ENCODE data around the gene RAB2B. TPM values are rescaled to one million over a fixed set of nuclear protein-coding genes. Genes with fewer than 3 reads are reported as not detected.

Gene RAB2B
- total RNA-seq, 1 experiment from 2014 or later = 26.8 TPM

- no peak overlapping the region for H2AFZ ChIP-seq (ENCODE audit: low read length)
- no peak overlapping the region for H3K4me2 ChIP-seq (ENCODE audit: low read length)
- no peak overlapping the region for H3K27ac ChIP-seq (ENCODE audit: low read length)
- ChIA-PET CTCF (no interaction called here), POLR2A (ENCODE audit: unreplicated experiment) (interaction anchor here (0.6 kb wide), 1 partner anchor 157 kb away, joined by 9 read pairs; no protein-coding TSS in a partner anchor)
- H3K9me2 ChIP-seq (replicated peaks; ENCODE audit: low read length) = no peaks in the 10 kb centered on the region
- no peaks in the 10 kb centered on the region for H3K9me3 ChIP-seq (ENCODE audit: low read length)
- no peaks in the 10 kb centered on the region for H4K20me1 ChIP-seq (ENCODE audit: low read length)
- H3K4me3 ChIP-seq (ENCODE audit: low read length) = no peak overlapping the region
- no peak overlapping the region for H3K9ac ChIP-seq (ENCODE audit: low read length)
- BruUV-seq (replicated peaks) = no TSS peak
- intact Hi-C loops (cut with micrococcal nuclease) = no loop called here
- H3F3A ChIP-seq (ENCODE audit: low read length, unreplicated experiment) = no peaks in the 10 kb centered on the region
- DNase-seq = peak; percentile 48
- no peaks in the 10 kb centered on the region; the same call in 1 of the 2 replicates for H3K4me1 ChIP-seq (ENCODE audit: insufficient read depth, low read length)
- no peaks in the 10 kb centered on the region for H3K36me3 ChIP-seq (ENCODE audit: low read depth, low read length)
- no peaks in the 10 kb centered on the region for H3K79me2 ChIP-seq (ENCODE audit: low read length)
- no peaks in the 10 kb centered on the region for H3K27me3 ChIP-seq (ENCODE audit: low read length)
- TF ChIP-seq EZH2phosphoT487 (IDR thresholded peaks at IDR 0.05; ENCODE audit: borderline replicate concordance, low read length) (no peak), CTCF (conservative IDR thresholded peaks at IDR 0.05; ENCODE audit: low read depth, low read length) (no peak), EZH2 (IDR thresholded peaks at IDR 0.05; ENCODE audit: low read length, unreplicated experiment) (no peak)
- ATAC-seq = no peak
These were observed 44.7 kb upstream of the RAB2B start for GRCh38 chr14:21521501-21521900.

GRCh38 chr14:21520767-21521166, 44.0 kb upstream of the RAB2B start:
- CTCF ChIA-PET = no interaction called here
- ATAC-seq = no peak

More at GRCh38 chr14:21520767-21521166, 44.0 kb upstream of the RAB2B start:
- Histone ChIP-seq H3K27ac (ENCODE audit: low read length) (no peak overlapping the region), H4K20me1 (ENCODE audit: low read length) (no peaks in the 10 kb centered on the region), H2AFZ (ENCODE audit: low read length) (no peak overlapping the region), H3K4me2 (ENCODE audit: low read length) (no peak overlapping the region), H3K4me1 (ENCODE audit: insufficient read depth, low read length) (no peaks in the 10 kb centered on the region; the same call in 1 of the 2 replicates), H3K9me3 (ENCODE audit: low read length) (no peaks in the 10 kb centered on the region), H3K36me3 (ENCODE audit: low read depth, low read length) (no peaks in the 10 kb centered on the region), H3K79me2 (ENCODE audit: low read length) (no peaks in the 10 kb centered on the region), H3K9ac (ENCODE audit: low read length) (no peak overlapping the region), H3F3A (ENCODE audit: low read length, unreplicated experiment) (no peaks in the 10 kb centered on the region), H3K27me3 (ENCODE audit: low read length) (no peaks in the 10 kb centered on the region), H3K4me3 (ENCODE audit: low read length) (no peak overlapping the region), H3K9me2 (replicated peaks; ENCODE audit: low read length) (no peaks in the 10 kb centered on the region)
- BruUV-seq (replicated peaks) = no TSS peak
- TF ChIP-seq CTCF (conservative IDR thresholded peaks at IDR 0.05; ENCODE audit: low read depth, low read length) (no peak), EZH2 (IDR thresholded peaks at IDR 0.05; ENCODE audit: low read length, unreplicated experiment) (no peak), EZH2phosphoT487 (IDR thresholded peaks at IDR 0.05; ENCODE audit: borderline replicate concordance, low read length) (no peak)
- intact Hi-C loops (cut with micrococcal nuclease) = no loop called here
- POLR2A ChIA-PET (ENCODE audit: unreplicated experiment) = interaction anchor here (0.6 kb wide), 1 partner anchor 157 kb away, joined by 9 read pairs; no protein-coding TSS in a partner anchor
- DNase-seq = no peak

All from PC-3 (cell line).